SU-DHL-6 (cell line): ENCODE data around the gene CCN2.

ENCODE experiments used
- H2AFZ ChIP-seq: fragments of 200-600 bp; sonication (generic); 2 replicates; pipeline ENCODE4 v1.6.1; 2014; ENCODE audit warnings: low read depth, mild to moderate bottlenecking, moderate library complexity, mixed read lengths, antibody characterized with exemption, low read length; ENCODE audit not compliant: severe bottlenecking
- H3F3A ChIP-seq: fragments of 200-600 bp; shearing (Covaris generic); 2 replicates; pipeline ENCODE4 v1.6.0; 2016; ENCODE audit warnings: antibody characterized with exemption, mild to moderate bottlenecking; ENCODE audit not compliant: insufficient read depth
- H3K27ac ChIP-seq: fragments of 200-600 bp; sonication (generic); 2 replicates; pipeline ENCODE4 v1.5.1; 2016; ENCODE audit warnings: low read depth, mild to moderate bottlenecking, low read length, moderate library complexity, mixed read lengths
- H3K27me3 ChIP-seq: fragments of 200-600 bp; sonication (generic), shearing (Covaris generic); 2 replicates; pipeline ENCODE4 v1.6.0; 2014; ENCODE audit warnings: mild to moderate bottlenecking, low read length
- H3K36me3 ChIP-seq: fragments of 200-600 bp; sonication (generic); 2 replicates; pipeline ENCODE4 v1.6.1; 2014; ENCODE audit warnings: mild to moderate bottlenecking, low read length, mixed read lengths
- H3K4me2 ChIP-seq: fragments of 300-600, 200-600 bp; shearing (Covaris generic), sonication (generic); 2 replicates; pipeline ENCODE4 v1.6.0; 2014; ENCODE audit warnings: low read length, low read depth, mild to moderate bottlenecking; ENCODE audit not compliant: poor library complexity, severe bottlenecking
- H3K4me3 ChIP-seq: fragments of 200-600 bp; sonication (generic); 2 replicates; pipeline ENCODE4 v1.5.1; 2014; ENCODE audit warnings: antibody characterized with exemption, low read length, mild to moderate bottlenecking, mixed read lengths; ENCODE audit not compliant: insufficient read depth, poor library complexity, severe bottlenecking
- H3K79me2 ChIP-seq: fragments of 200-600 bp; sonication (generic); 2 replicates; pipeline ENCODE4 v1.6.1; 2014; ENCODE audit warnings: mild to moderate bottlenecking, low read length, moderate library complexity; ENCODE audit not compliant: insufficient read depth
- H3K9ac ChIP-seq: fragments of 200-600 bp; sonication (generic); 2 replicates; pipeline ENCODE4 v1.7.0; 2014; ENCODE audit warnings: mild to moderate bottlenecking, low read length
- H3K9me2 ChIP-seq: fragments of 200-600 bp; sonication (generic); replicated peaks from 2 replicates; pipeline ENCODE4 v1.6.1; 2014; ENCODE audit warnings: low read length; ENCODE audit not compliant: insufficient read depth
- H3K9me3 ChIP-seq: fragments of 200-600 bp; sonication (generic); 2 replicates; pipeline ENCODE4 v1.6.1; 2014; ENCODE audit warnings: low read length, mixed read lengths; ENCODE audit not compliant: insufficient read depth
- H4K20me1 ChIP-seq: fragments of 200-600 bp; sonication (generic); 2 replicates; pipeline ENCODE4 v1.6.1; 2014; ENCODE audit warnings: low read depth, mild to moderate bottlenecking, antibody characterized with exemption, low read length, moderate library complexity, mixed read lengths
- CTCF ChIP-seq: fragments of 200-600 bp; sonication (generic); IDR thresholded peaks from one replicate; pipeline ENCODE4 v1.5.1; 2017; ENCODE audit warnings: antibody characterized with exemption, mild to moderate bottlenecking, low read length, moderate library complexity; ENCODE audit not compliant: insufficient read depth, poor library complexity, severe bottlenecking
- EZH2phosphoT487 ChIP-seq: fragments of 200-600 bp; sonication (generic), shearing (Covaris generic); conservative IDR thresholded peaks from 2 replicates; pipeline ENCODE4 v1.6.1; 2018; ENCODE audit warnings: mild to moderate bottlenecking, antibody characterized with exemption, low read length, moderate library complexity, mixed read lengths

CCN2 gene

GRCh38 chr6:131898718-131899117, 52.5 kb downstream of the CCN2 start:
- TF ChIP-seq CTCF = no peak
- no peak for TF ChIP-seq EZH2phosphoT487
- no peak overlapping the region for H3K27ac ChIP-seq
- no peak overlapping the region for H3K9ac ChIP-seq
- H4K20me1 ChIP-seq = no peaks in the 10 kb centered on the region
- H3K9me2 ChIP-seq = no peaks in the 10 kb centered on the region
- H3K36me3 ChIP-seq = no peaks in the 10 kb centered on the region
- H3K4me3 ChIP-seq = no peak overlapping the region
- no peak overlapping the region for H2AFZ ChIP-seq
- 0 out of 2 replicates have a peak, but pooled peaks cover 2% of the 10 kb centered on the region for H3F3A ChIP-seq
- no peaks in the 10 kb centered on the region for H3K79me2 ChIP-seq
- no peak overlapping the region for H3K4me2 ChIP-seq
- H3K27me3 ChIP-seq = no peaks in the 10 kb centered on the region
- H3K9me3 ChIP-seq = peaks cover 4% of the 10 kb centered on the region; the same call in 1 of the 2 replicates
